ENCODE data around the gene COMT. TPM values are rescaled to one million over a fixed set of nuclear protein-coding genes. Genes with fewer than 3 reads are reported as not detected.

Gene COMT
- total RNA-seq, 1 donor from 2014 or later, result 456 TPM

DNA sequence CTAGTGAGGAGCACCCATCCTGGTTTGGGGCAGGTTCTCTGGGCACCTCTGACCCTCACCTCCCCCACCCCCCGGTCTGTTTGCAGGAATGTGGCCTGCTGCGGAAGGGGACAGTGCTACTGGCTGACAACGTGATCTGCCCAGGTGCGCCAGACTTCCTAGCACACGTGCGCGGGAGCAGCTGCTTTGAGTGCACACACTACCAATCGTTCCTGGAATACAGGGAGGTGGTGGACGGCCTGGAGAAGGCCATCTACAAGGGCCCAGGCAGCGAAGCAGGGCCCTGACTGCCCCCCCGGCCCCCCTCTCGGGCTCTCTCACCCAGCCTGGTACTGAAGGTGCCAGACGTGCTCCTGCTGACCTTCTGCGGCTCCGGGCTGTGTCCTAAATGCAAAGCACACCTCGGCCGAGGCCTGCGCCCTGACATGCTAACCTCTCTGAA is 26.9 kb downstream of the COMT start:
- DNase-seq (ENCODE audit: extremely low read depth, low read depth, low spot score), result no peak

DNA sequence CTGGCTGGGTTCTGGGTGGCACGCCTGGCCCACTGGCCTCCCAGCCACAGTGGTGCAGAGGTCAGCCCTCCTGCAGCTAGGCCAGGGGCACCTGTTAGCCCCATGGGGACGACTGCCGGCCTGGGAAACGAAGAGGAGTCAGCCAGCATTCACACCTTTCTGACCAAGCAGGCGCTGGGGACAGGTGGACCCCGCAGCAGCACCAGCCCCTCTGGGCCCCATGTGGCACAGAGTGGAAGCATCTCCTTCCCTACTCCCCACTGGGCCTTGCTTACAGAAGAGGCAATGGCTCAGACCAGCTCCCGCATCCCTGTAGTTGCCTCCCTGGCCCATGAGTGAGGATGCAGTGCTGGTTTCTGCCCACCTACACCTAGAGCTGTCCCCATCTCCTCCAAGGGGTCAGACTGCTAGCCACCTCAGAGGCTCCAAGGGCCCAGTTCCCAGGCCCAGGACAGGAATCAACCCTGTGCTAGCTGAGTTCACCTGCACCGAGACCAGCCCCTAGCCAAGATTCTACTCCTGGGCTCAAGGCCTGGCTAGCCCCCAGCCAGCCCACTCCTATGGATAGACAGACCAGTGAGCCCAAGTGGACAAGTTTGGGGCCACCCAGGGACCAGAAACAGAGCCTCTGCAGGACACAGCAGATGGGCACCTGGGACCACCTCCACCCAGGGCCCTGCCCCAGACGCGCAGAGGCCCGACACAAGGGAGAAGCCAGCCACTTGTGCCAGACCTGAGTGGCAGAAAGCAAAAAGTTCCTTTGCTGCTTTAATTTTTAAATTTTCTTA is 27.8 kb downstream of the COMT start:
- DNase-seq (ENCODE audit: extremely low read depth, low read depth, low spot score), result no peak

DNA sequence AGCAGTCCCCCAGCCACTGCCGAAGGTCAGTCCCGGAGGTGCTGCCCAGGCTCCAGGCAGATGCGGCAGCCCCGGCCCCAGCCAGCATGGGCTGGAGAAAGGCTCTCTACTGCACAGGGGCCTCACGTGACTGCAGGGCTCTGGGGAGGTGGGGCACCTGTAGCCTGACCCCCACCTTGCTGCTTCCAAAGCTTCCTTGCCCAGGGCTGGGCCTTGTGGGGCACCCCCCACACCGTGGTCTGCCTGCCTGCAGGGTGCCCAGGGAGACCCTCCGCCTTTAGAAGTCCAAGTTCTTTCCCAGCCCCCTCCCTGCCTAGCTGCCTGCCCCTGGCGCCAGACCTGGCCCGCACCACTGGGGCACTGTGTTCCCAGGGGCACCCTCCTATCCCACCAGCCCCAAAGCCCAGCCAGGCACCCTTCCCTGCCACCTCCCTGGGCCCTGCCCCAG is 28.5 kb downstream of the COMT start:
- no peak for DNase-seq (ENCODE audit: extremely low read depth, low read depth, low spot score)

DNA sequence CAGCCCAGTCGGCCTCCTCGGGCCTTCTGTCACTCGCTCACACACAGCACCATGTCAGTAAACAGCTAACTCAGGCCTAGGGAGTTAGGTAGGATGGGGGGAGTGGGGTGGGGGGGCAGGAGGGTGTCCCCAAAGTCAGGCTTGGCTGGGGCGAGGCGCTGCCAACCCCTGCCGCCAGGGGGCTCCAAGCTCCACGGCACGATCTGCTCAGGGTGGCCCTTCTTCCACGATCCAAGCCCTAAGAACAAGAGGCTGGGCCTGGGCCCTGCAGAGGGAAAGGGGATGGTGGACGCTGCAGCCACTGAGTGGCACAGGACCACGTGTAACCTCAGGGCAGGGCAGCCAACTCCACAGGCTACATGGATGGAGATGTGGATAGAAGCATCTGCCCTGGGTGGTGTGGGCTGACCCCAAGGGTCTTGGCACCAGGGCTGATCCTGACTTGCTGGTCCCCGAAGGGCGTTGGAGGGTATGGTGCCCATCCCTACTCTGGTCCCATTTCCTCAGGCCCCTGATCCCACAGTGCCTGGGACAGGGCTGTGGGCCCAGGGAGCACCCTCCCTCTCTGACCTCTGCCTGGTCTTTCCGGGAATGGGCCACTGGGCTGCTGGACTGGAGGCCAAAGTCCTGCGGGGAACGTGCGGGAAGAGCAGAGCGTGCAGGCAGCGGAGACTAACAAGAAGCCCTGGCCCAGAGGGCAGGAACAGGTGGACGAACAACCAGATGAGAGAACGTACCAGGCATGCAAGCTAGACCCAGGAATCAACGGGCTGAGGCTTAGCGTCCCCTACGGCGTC is 29.1 kb downstream of the COMT start:
- no peak for DNase-seq (ENCODE audit: extremely low read depth, low read depth, low spot score)

DNA sequence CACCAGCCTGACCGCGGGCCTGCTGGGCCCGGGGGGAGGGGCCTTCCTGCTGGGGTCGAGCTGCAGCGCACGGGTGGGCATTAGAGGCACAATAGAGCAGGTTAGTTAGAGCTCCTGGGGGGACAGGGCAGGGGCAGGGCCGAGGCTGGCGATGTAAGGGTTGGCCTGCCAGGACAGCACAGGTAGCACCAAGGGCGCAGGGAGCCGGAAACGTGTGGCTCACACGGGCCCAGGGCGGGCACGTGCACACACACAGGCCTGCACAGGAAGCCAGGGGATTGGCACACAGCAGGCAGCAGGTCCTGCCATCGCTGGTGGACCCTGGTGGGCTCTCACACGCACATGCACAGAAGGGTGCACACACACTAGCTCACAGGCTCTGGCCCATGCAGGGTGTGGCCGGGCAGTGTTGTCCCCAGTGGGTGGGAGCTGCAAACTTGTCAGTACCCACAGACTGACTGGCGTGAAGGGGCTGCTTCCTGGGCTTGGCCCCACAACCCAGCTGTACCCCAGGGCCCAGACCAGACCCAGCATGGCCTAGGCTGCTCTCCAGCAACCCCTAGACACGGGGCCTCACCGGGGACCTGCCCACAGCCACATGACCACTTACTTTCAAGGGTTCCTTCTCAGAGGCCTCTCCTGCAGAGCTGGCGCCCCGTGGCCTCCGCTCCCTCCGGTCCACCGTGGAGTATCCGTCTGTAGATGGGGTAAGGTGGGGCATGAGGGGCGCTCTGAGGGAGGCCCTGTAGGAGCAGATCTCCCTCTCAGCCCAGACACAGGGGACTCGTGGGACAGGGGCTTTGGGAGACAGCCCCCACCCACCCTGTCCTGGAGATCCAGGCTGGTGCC is 29.9 kb downstream of the COMT start:
- DNase-seq (ENCODE audit: extremely low read depth, low read depth, low spot score), result no peak

DNA sequence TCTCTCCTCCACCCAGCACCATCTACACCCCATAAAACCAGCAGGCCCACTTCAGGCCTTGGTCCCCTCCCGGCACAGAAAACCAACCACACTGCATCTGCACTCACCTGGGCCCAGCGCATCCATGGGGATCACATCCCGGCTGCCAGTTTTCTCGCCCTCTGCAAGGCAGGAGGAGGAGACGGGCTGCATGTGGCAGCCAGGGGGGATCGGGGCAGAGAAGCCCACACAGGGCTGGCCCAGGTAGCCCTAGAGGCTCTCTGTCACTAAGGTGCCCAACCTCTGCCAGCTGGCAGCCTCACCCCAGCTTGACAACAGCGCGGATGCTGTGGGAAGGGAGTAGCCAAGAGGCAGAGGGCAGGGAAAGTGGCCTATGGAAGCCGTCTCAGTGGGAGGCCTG is 30.7 kb downstream of the COMT start:
- DNase-seq (ENCODE audit: extremely low read depth, low read depth, low spot score), result no peak

DNA sequence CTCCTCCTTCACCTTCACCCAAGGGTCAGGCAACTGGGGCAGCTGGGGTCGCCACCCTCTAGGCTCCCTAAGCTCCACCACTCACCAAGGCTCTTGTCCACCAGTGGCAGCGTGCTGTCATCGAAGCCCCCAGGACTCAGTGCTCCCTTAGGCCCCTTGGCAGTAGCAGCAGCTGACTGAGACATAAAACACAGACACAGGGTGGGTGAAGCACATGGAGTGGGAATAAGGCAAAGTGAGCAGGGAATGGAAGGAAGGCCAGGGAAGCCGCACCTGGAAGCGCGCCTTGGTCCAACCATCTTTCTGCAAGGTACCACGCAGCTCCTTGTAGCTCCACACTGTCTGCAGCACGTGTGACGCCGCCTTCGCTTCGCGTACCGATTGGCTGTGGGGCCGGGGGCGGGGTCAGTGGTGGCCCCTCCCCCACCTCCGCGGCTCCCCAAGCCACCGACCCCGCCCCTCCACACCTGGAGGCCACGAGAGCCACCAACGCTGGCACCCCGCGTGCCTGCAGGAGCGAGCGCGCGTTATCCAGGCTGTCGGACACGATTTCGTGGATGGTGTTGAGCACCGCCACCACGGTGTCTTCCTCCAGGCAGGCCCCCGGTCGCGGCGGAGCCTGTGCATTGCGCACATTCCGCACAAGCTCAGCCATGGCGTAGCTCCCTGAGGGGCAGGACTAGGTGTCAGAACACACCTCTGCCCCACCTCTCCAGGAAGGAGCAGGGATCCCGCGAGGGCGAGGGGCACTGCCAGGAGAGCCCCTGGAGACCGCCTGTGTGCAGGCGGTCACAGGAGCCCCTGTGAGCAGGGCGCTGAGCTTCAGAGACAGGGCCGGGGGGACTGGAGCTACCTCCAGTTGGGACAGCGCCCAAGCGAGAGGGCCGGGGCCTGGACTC is 31.3 kb downstream of the COMT start:
- no peak for DNase-seq (ENCODE audit: extremely low read depth, low read depth, low spot score)

DNA sequence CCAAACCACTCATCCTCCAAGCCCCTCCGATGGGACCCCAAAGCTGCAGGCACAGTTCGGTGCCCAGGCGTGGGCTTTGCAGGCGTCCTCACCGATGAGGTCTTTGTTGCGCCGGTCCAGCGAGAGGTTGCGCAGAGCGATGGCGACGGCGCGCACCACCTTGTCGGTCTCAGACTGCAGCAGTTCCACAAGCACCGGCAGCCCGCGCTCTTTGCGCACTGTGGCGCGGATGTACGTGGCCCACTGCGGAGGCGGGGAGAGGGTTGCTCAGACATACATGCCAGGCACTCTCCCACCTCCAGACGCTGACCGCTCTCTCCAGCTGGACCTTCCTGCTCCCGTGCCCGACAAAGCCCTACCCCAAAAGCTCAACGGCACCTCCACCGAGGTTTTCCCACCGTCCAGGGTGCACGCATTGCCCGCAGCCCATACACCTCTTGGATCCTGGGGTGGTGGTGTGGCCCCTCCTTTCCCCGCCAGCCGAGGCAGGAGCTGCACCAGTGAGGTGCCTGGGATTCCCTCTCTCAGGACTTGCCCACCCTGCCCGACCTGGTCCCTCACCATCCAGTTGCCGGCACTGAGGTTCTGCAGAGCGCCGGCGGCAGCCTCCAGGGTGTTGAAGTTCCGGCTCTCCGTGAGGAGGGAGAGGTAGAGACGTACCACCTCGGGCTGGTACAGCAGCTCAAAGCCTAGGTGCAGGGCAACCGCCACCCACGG is 32.1 kb downstream of the COMT start:
- no peak for DNase-seq (ENCODE audit: extremely low read depth, low read depth, low spot score)

DNA sequence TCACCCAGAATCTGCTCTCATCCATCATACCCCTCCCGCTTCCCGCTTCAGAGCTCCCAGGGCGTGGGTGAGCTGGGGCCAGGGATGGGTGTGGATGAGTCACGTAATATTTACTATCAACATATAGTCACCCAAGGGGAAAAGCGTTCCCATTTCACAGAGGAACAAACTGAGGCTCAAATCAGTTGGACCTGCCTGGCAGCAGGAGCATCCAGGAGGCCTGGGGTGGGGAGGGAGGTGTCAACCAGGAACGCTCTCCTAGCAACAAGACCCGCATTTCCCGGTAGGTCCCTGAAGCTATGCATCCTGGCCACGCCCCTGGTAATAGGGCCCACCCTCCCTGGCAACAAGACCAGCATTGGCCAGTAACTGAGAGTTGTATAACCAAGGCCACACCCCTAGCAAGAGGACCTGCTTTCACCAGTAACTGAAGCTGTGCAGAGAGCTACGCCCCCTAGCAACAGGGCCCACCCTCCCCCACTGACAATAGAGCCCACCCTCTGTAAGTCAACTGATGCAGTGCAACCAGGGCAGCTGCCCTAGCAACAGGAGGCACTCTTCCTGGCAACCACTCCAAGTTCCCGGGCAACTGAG is 32.8 kb downstream of the COMT start:
- no peak for DNase-seq (ENCODE audit: extremely low read depth, low read depth, low spot score)

DNA sequence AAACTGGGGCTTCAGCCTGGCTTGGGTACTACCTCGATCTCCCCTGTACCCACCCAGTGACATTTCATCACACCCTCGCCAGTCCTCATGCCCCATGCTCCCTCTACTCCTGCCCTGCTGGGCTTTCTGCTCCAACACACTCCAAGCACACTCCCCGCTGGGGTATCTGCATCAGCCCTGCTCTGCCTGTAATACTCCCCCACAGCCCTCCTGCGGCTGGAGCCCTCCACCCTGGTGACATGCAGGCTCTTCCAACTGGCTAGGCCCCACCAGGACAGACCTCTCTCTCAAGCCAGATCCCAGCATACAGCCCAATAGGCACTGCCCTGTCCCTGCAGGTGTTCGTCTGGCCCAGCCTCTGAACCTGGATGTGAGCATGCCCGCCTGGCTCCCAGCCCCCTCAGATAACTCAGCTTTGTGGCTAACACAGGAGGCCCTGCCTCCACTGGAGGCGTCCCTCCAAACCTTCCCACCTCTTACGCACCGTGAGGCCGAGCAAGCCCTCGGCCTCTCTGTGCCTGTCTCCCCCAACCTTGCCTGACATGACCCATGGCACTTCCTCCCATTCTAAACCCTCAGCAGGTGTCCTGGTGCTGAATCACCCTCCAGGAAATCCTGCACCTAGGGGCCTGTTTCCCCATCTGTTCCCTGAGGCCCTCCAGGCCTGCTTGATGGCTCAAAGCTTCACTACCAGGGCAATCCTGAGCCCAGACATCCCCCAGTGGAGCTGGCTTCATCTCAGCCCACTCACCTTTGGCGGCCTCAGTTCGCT is 33.5 kb downstream of the COMT start:
- DNase-seq (ENCODE audit: extremely low read depth, low read depth, low spot score), result no peak

DNA sequence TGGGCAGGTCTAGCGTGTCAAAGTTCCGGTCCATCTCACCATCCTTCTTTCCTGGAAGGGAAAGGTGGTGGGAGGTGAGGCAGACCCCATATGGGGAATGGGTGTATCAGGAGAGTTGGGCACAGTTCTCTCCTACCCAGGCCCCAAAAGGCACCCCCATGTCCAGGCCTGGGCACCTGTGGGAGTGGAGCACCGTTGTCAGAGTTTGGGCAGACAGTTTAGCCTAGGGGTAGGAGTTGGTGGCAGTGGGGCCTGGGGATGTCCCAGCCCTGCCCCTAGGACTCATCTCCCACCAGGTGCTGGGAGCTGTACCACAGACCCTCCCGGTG is 34.1 kb downstream of the COMT start:
- no peak for DNase-seq (ENCODE audit: extremely low read depth, low read depth, low spot score)

DNA sequence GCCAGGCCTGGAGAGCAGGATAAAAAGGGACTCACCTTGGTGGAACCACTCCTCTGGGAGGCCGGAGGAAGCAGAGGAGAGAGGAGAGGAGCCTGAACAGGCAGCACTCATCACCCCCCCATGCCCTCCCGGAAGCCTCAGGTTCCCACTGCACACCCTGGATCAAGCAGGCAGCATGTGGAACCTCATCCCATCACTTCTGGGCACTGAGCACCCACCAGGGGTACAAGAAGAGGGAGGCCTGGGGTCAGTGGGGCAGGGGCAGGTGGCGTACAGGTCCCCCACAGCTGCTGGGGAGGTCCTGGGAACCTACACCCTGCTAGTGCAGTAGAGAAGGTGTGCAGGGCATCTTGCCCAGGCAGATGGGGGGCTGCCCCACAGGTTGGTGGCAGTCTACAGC is 35.1 kb downstream of the COMT start:
- no peak for DNase-seq (ENCODE audit: extremely low read depth, low read depth, low spot score)

DNA sequence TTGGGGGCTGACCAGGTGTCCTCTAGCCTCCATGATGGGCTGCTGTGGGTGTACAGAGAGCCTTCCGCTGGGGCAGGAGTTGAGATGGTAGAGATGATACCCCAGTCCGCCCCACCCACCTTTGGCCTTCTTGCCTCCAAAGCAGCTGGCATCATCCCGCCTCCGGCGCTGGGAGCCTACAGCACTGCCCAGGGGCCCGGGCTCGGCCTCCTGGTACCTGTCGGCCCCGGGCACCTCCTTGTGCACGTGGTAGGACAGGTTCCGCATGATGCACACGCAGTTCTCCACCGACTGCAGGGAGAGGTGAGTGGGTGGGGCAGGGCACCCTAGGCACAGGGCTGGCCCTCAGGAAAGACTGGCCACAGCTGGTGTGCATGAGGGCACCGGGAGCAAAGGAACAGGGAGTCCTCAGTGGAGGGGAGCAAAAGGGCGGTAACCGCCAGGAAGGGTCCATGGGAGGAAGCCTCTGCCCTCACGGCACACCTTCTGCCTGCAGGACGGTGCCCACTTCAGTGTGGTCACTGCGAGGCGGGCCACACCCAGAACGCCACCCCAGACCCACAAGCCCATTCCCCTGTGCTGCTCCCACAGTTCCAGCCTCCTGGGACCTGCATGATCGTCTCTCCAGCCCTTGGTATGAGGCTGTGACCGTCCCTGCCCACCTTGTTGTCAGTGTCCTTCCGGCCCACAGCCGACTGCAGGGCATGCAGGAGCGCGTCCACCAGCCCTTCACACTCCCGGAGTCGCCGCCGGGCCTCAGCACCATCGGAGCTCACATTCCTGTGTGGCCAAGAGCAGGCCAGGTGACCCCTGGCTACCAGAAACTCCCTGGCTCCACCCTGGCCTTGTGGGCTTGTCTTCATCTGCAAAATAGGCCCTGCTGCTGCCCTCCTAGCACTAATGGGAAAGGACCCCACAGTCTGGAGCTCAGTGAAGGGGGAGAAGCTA is 36.0 kb downstream of the COMT start:
- no peak for DNase-seq (ENCODE audit: extremely low read depth, low read depth, low spot score)

DNA sequence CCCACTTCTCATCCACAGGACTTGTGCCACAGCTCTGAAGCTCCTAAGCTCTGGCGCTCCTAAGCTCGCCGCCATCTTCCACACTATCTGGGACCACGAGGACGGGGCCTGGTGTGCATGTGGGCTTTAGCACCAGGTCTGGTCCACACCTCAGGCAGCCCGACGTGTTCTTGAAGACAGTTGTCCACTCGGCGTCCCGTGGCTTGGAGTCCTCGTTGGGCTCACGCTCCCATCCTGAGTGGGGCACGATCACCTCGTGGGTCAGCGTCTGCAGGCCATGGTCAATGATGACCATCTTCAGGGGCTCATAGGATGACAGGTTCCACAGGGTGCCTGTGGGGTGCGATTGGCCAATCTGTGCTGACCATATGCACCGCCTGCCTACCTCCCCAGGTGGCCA is 37.2 kb downstream of the COMT start:
- no peak for DNase-seq (ENCODE audit: extremely low read depth, low read depth, low spot score)

DNA sequence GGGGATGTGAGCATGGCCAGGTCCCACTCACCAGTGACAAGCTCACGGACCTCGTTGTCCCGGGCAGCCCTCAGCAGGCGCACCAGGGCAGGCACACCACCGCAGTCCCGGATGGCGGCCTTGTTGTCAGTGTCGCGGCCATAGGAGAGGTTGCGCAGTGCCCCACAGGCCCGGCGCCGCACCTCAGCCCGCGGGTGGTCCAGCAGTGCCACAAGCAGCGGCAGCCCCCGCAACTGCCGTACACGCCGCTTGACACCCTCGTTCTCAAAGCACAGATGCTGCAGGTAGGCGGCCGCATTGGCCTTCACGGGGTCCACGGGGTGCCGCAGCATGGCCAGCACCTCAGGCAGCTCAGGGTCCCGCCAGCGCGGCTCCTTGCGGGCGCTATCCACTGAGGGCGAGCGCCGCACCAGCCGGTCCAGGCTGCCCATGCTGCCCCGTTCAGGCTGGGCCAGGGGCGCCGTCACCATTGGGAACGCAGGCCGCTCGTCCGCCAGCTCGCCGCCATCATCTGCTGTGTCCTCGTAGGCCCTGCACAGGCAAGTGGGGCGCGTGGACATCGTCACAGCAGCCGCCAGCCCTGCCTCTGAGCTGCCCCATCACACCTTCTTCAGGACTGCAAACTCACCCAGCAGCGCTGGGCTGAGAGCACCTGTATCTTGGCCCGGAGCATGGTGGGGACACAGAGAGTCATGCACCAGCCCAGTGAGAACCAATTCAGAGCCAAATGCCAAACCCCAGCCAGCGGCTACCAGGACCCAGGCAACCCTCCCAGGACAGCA is 38.3 kb downstream of the COMT start:
- no peak for DNase-seq (ENCODE audit: extremely low read depth, low read depth, low spot score)

DNA sequence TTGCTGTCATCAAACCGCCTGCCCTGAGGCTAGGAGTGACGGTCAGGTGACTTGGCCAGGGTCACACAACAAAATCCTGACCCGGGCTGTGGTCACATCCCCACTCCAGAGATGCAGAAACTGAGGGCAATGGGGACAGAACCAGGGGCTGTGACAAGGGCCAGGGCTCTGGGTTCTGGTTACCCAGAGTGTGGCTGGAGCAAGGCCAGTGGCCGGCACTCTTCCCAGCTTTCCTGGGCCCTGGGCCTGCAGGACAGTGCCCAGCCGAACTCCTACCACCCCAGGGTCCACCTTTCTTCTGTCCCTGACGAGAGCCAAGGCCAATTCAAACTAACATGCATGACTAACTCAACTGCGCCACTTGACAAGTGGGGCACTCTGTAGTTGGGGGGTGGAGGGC is 39.2 kb downstream of the COMT start:
- no peak for DNase-seq (ENCODE audit: extremely low read depth, low read depth, low spot score)
